HEK293 (cell line): ENCODE data around the gene LPXN.

ENCODE experiments used
- CTCF ChIA-PET: fragments of 350-600 bp; formaldehyde crosslinking; extraction: SDS; loops from one replicate; lab custom pipeline; 2021; ENCODE audit warnings: antibody characterized with exemption; lab: Yijun Ruan, JAX
- POLR2A ChIA-PET: fragments of 300-600 bp; formaldehyde crosslinking; extraction: SDS; loops from one replicate; lab custom pipeline; 2020; ENCODE audit warnings: antibody characterized with exemption, inconsistent platforms; lab: Yijun Ruan, JAX
- H3K27ac ChIP-seq: fragments of 200-500 bp; sonication (Bioruptor generic); 2 replicates; pipeline ENCODE4 v1.5.1; 2014; ENCODE audit warnings: low read depth, low read length, control low read depth, inconsistent platforms; ENCODE audit errors: extremely low read depth
- H3K36me3 ChIP-seq, 2 experiments: fragments of 200-500 bp in 1 of 2; sonication (Bioruptor generic) in 1 of 2; 1 replicate in 1 of 2; 2 replicates in 1 of 2; pipeline ENCODE4 v1.5.1; 2014 to 2017; ENCODE audit warnings: inconsistent platforms in 2 of 2, low read length in 2 of 2; ENCODE audit not compliant: control insufficient read depth in 2 of 2, insufficient read depth in 1 of 2
- H3K4me1 ChIP-seq: fragments of 200-500 bp; sonication (Bioruptor generic); 2 replicates; pipeline ENCODE4 v1.5.1; 2014; ENCODE audit warnings: mild to moderate bottlenecking, low read length, inconsistent platforms; ENCODE audit not compliant: control insufficient read depth, insufficient read depth
- H3K4me3 ChIP-seq: 2 replicates; pipeline ENCODE4 v1.5.1; 2011; ENCODE audit warnings: low read depth, mild to moderate bottlenecking, control low read depth, low read length, moderate library complexity
- H3K9me3 ChIP-seq: fragments of 200-500 bp; sonication (Bioruptor generic); 2 replicates; pipeline ENCODE4 v1.5.1; 2014; ENCODE audit warnings: low read depth, low read length, inconsistent platforms; ENCODE audit not compliant: control insufficient read depth, insufficient read depth
- ELK4 ChIP-seq: IDR thresholded peaks from 2 replicates; pipeline ENCODE4 v1.6.1; 2011; ENCODE audit warnings: mild to moderate bottlenecking, low read depth, low read length, borderline replicate concordance
- GLI4 ChIP-seq: fragments of 450-650 bp; formaldehyde crosslinking; IDR thresholded peaks from 2 replicates; pipeline ENCODE4 v1.5.1; 2016; ENCODE audit warnings: missing biosample characterization, missing genetic modification characterization
- MYNN ChIP-seq: fragments of 450-650 bp; formaldehyde crosslinking; IDR thresholded peaks from 2 replicates; pipeline ENCODE4 v1.5.1; 2016; ENCODE audit warnings: missing biosample characterization, missing genetic modification characterization, borderline replicate concordance
- OVOL3 ChIP-seq: fragments of 450-650 bp; formaldehyde crosslinking; IDR thresholded peaks from 2 replicates; pipeline ENCODE4 v1.5.1; 2016; ENCODE audit warnings: missing biosample characterization, missing genetic modification characterization
- PATZ1 ChIP-seq: fragments of 450-650 bp; formaldehyde crosslinking; IDR thresholded peaks from 2 replicates; pipeline ENCODE4 v1.5.1; 2016; ENCODE audit warnings: missing biosample characterization, missing genetic modification characterization
- PRDM2 ChIP-seq: fragments of 450-650 bp; formaldehyde crosslinking; IDR thresholded peaks from 2 replicates; pipeline ENCODE4 v1.5.1; 2016; ENCODE audit warnings: missing biosample characterization, missing genetic modification characterization, borderline replicate concordance
- RBAK ChIP-seq: fragments of 450-650 bp; formaldehyde crosslinking; IDR thresholded peaks from 2 replicates; pipeline ENCODE4 v1.5.1; 2016; ENCODE audit warnings: missing biosample characterization, missing genetic modification characterization
- SETDB1 ChIP-seq: IDR thresholded peaks from one replicate; pipeline ENCODE4 v1.6.1; 2017; ENCODE audit warnings: mild to moderate bottlenecking, low read length, moderate library complexity, mixed read lengths; ENCODE audit not compliant: insufficient read length
- WT1 ChIP-seq: fragments of 450-650 bp; formaldehyde crosslinking; IDR thresholded peaks from 2 replicates; pipeline ENCODE4 v1.5.1; 2016; ENCODE audit warnings: missing biosample characterization, missing genetic modification characterization
- YY2 ChIP-seq: fragments of 450-650 bp; formaldehyde crosslinking; IDR thresholded peaks from 2 replicates; pipeline ENCODE4 v1.5.1; 2016; ENCODE audit warnings: missing biosample characterization, missing genetic modification characterization
- ZBTB8A ChIP-seq: fragments of 450-650 bp; formaldehyde crosslinking; IDR thresholded peaks from 2 replicates; pipeline ENCODE4 v1.5.1; 2016; ENCODE audit warnings: missing biosample characterization, missing genetic modification characterization
- ZNF132 ChIP-seq: fragments of 450-650 bp; formaldehyde crosslinking; IDR thresholded peaks from 2 replicates; pipeline ENCODE4 v1.5.1; 2017; ENCODE audit warnings: missing biosample characterization, missing genetic modification characterization, borderline replicate concordance
- ZNF138 ChIP-seq: fragments of 450-650 bp; formaldehyde crosslinking; IDR thresholded peaks from 2 replicates; pipeline ENCODE4 v1.5.1; 2016; ENCODE audit warnings: missing biosample characterization, missing genetic modification characterization, borderline replicate concordance
- ZNF146 ChIP-seq: fragments of 450-650 bp; formaldehyde crosslinking; IDR thresholded peaks from 2 replicates; pipeline ENCODE4 v1.5.1; 2016; ENCODE audit warnings: missing biosample characterization, missing genetic modification characterization
- ZNF274 ChIP-seq, 2 experiments: fragments of 200-500 bp in 1 of 2; fragments of 450-650 bp in 1 of 2; sonication (Bioruptor generic) in 1 of 2; formaldehyde crosslinking in 1 of 2; IDR thresholded peaks; 2 replicates each; pipeline versions ENCODE4 v1.5.1 to v1.6.1; 2014 to 2016; ENCODE audit warnings: borderline replicate concordance in 1 of 2, inconsistent platforms in 1 of 2, low read length in 1 of 2, missing biosample characterization in 1 of 2, missing genetic modification characterization in 1 of 2
- ZNF324 ChIP-seq: fragments of 450-650 bp; formaldehyde crosslinking; IDR thresholded peaks from 2 replicates; pipeline ENCODE4 v1.5.1; 2016; ENCODE audit warnings: missing biosample characterization, missing genetic modification characterization
- ZNF488 ChIP-seq: fragments of 450-650 bp; formaldehyde crosslinking; IDR thresholded peaks from 2 replicates; pipeline ENCODE4 v1.5.1; 2016; ENCODE audit warnings: missing biosample characterization, missing genetic modification characterization
- ZNF610 ChIP-seq: fragments of 450-650 bp; formaldehyde crosslinking; IDR thresholded peaks from 2 replicates; pipeline ENCODE4 v1.5.1; 2016; ENCODE audit warnings: missing biosample characterization, missing genetic modification characterization, borderline replicate concordance
- ZNF76 ChIP-seq: fragments of 450-650 bp; formaldehyde crosslinking; IDR thresholded peaks from 2 replicates; pipeline ENCODE4; 2016; ENCODE audit warnings: low read depth, missing biosample characterization, missing genetic modification characterization, borderline replicate concordance
- ZNF830 ChIP-seq: fragments of 450-650 bp; IDR thresholded peaks from 2 replicates; pipeline ENCODE4 v1.5.0; 2018; ENCODE audit warnings: missing biosample characterization, missing genetic modification characterization, low read depth, mild to moderate bottlenecking, moderate library complexity

The LPXN gene

GRCh38 chr11:58597486-58598144 is 22.0 kb upstream of the LPXN start:
- no peaks in the 10 kb centered on the region for H3K9me3 ChIP-seq
- peaks cover 0 to 8% of the 10 kb centered on the region in 2 experiments; a peak in 1 of 3 replicates for H3K36me3 ChIP-seq
- TF ChIP-seq ZNF488 (tag by site-specific recombination) (no peak), ZNF138 (tag by site-specific recombination) (no peak), WT1 (tag by site-specific recombination) (no peak), PATZ1 (no peak), PRDM2 (tag by site-specific recombination) (no peak), ZNF76 (no peak), MYNN (tag by site-specific recombination) (no peak), ZNF146 (no peak)
- no peak overlapping the region for H3K27ac ChIP-seq
- POLR2A ChIA-PET = interaction anchor here (1.6 kb wide), 1 partner anchor 19 kb away, joined by 5 read pairs; no protein-coding TSS in a partner anchor
- CTCF ChIA-PET = interaction anchor here (0.6 kb wide), 1 partner anchor 31 kb away, joined by 3 read pairs; no protein-coding TSS in a partner anchor
- H3K4me3 ChIP-seq = no peak overlapping the region
- H3K4me1 ChIP-seq = peaks cover 6% of the 10 kb centered on the region; the same call in 1 of the 2 replicates

- Histone ChIP-seq H3K9me3 (no peaks in the 10 kb centered on the region), H3K36me3 (peaks cover 0 to 13% of the 10 kb centered on the region in 2 experiments; a peak in 1 of 3 replicates), H3K4me1 (peaks cover 6% of the 10 kb centered on the region; the same call in 1 of the 2 replicates), H3K4me3 (no peak overlapping the region), H3K27ac (no peak overlapping the region)
- POLR2A ChIA-PET = no interaction called here
- no peak for TF ChIP-seq OVOL3 (tag by site-specific recombination)
- no peak for TF ChIP-seq ZBTB8A (tag by site-specific recombination)
- TF ChIP-seq ZNF488 (tag by site-specific recombination) = no peak
- no peak for TF ChIP-seq GLI4
- TF ChIP-seq RBAK = no peak
- no peak for TF ChIP-seq ZNF610 (tag by site-specific recombination)
- no peak for TF ChIP-seq ZNF132
- TF ChIP-seq ZNF274 (IDR thresholded peaks at IDR 0.05; ENCODE audit: low read length) = no peak
- TF ChIP-seq ZNF274 (tag by site-specific recombination; IDR thresholded peaks at IDR 0.05; ENCODE audit: borderline replicate concordance) = no peak
- no peak for TF ChIP-seq ZNF324 (tag by site-specific recombination)
- TF ChIP-seq SETDB1 = no peak
- TF ChIP-seq YY2 = no peak
- no peak for TF ChIP-seq ELK4
- no peak for TF ChIP-seq ZNF830 (tag by site-specific recombination)
- CTCF ChIA-PET = no interaction called here
Measured at GRCh38 chr11:58596621-58597020, 21.0 kb upstream of the LPXN start.
